HG03460 (cell line): ENCODE measurements around the gene NACC1.
"Not testable (repeated sequence)": the region's sequence is repeated elsewhere in the genome, so short reads cannot be mapped to it uniquely, and the experiment has no call there.

Experiments used
- ATAC-seq: cut with Tn5 transposase; IDR thresholded peaks from one replicate; pipeline ENCODE4 v1.9.1; 2021; ENCODE audit not compliant: unreplicated experiment

Gene NACC1

DNA sequence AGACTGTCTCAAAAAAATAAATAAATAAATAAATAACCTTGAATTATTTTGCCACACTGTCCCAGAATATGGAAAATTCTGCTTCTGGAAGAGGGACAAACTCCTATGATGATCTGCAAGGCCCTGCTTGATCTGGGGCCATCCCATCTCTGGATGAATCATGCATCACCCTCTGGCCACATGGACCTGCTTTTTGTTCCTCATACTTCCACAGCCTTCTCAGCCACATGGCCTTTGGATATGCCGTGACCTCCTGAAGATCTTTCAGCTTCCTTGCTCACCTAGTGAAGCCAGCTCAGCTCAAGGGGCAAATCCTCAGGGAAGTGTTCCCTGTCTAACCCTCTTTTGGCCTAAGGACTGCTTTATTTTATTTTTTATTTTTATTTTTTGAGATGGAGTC is 42.5 kb downstream of the NACC1 start:
- ATAC-seq: no peak

DNA sequence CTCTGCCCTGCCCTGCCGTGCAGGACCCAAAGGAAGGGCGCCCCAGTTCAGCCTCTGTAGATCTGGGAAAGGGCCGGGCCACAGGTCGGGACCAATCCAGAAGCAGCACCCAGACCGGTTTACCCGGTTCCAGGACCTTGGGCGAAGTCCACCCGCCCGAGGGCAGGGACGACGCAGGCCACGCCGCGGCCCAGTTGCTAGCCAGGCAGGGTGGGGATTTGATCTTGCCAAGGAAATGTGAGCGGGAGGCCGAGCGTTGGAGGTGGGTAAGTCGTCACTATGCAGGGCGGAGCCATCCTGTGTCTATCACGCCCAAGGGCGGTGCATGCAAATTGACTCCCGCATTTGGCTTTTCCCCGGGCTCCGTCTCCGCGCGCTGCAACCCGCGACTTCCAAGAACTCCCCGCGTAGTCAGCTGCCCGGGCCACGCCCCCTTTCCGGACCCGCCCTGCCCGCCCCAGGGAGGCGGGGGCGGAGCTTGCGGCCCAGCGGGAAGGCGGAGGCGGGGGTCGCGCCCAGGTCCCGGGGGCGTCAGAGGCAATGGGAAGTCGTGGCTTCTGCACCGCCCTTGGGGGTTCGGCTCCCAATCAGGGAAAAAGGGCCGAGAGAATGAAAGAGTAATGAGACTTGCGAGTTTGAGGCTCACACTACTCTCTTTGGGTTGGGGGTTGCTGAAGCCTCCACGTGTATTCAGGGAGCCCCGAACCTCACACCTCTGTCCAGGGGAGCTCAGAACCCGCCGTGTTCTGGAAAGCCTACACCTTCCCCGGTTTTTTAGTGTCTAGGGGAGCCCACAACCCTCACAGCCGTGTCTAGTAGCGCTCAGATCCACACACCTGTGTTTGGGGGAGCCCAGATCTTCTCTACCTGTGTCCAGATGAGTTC is 44.9 kb downstream of the NACC1 start:
- ATAC-seq: no peak

DNA sequence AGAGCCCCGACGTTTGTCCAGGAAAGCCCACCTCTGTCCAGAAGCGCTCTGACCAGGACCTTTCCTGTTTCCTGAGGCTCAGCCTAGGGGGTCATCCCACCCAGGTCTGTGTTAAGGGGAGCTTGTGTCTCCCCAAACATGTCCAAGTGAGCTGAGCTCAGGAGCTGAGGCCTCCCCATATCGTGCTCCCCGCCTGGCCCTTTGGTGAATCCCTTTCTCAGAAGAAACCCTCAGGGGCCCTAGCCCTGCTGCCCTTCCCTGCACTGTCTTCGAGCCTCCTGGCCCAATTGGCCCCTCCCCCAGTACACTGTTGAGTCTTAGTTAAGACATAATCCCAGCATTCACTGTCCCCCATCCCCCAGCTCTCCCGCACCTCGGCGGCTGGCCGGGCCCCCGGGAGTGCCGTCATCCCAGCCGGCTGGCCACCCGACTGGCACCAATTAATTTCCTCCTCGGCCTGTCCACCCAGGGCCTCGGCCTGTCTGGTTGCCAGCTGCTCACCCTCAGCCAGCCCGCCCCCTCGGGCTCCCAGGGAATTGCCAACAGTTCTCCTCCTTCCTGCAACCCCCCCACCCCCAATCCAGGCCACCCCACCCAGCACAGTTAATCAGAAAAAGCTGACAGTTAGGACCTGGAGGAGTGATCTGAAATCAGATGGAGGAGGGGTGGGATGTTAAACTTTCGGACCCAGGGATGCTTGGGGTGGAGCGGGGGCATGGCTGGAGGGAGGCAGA is 45.7 kb downstream of the NACC1 start:
- ATAC-seq: no peak

DNA sequence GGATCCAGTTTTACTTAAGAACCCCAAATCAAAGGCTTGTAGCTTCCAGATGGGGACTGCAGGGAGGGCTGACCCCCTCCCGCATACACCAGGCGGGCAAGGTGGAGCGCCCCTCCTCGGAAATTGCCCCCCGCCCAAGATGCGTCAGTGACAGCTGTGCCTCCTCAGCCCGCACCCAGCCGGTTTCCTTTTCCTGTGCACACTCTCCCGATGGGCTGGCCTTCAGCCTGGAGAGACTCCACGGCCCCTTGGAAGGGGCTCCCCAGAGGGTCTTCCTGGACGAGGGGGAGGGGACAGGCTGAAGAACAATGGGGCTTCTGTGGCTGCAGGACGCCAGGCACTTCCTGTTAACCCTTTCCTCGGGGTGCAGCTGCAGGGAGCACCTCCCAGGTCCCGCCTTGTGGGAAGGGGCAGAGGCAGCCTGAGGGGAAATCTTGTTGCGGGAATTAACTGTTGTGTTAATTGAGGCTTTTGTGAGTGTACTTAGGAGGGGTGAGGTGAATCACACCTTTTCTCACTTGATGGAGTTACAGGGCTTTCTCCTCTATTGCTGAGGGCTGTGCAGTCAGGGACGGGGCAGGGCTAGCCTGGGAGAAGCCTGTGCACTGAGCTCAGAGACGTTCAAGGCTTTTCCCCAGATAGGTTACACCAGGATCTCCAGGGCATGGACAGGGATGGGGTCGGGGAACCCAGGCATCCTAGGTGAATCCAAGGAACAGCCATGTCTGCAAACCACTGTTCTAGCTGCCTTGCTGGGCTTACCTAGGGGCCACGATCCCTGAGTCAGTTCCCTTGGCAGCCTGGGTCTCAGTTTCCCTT is 46.5 kb downstream of the NACC1 start:
- no peak for ATAC-seq

DNA sequence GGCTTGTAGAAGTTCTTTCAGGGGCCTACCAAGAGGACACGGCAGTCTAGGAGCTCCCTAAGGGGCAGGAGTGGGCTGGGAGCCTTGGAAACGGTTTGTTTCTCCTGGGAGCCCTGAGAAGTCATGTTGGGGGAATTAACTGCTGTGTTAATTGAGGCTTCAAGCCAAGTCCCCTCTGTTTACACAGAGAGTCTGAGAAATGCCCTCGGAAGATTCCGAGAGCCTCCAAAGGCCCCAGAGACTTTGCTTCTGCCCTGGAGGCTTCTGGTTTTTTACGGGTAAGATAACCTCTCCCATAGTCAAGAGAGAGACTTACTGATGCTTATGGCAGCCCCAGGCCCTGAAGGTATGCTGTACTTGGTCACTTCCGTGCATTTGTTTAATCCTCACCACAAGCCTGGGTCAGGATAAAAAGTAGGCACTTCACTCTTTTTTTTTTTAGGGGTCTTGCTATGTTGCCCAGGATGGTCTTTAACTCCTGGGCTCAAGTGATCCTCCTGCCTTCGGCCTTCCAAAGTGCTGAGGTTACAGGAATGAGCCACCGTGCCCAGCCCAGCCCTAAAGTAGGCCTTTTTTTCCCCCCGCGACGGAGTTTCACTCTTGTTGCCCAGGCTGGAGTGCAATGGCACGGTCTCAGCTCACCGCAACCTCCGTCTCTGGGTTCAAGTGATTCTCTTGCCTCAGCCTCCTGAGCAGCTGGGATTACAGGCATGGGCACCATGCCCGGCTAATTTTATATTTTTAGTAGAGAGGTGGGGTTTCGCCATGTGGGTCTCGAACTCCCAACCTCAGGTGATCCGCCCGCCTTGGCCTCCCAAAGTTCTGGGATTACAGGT is 47.3 kb downstream of the NACC1 start:
- no peak for ATAC-seq

DNA sequence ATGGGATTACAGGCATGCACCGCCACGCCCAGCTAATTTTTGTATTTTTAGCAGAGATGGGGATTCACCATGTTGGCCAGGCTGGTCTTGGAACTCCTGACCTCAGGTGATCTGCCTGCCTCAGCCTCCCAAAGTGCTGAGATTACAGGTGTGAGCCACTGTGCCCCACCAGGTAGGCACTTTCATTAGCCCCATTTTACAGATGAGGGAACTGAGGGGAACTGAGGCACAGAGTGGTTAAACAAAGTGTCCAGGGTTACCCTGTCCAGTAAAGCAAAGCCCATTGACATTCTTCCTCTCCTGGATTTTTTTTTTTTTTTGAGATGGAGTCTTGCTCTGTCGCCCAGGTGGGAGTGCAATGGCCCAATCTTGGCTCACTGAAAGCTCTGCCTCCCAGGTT is 48.1 kb downstream of the NACC1 start:
- ATAC-seq: not testable (repeated sequence)

DNA sequence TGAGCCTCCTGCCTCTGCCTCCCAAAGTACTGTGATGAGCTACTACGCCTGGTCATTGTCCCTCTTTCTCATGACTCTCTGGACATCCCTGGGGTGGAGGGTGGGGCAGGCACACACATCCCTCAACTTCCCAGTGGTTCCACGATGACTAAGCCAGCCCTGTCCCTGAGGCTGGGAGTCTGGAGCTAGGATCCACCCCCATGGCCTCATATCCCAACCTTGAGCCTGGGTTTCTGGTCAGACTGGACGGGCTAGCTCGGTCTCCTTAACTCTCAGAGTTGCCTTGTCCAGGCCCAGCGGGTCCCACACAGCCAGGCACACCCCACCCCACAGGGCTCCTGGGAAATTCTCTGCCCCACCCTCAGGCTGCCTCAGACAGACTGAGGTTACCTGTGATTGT is 51.7 kb downstream of the NACC1 start:
- ATAC-seq: no peak

DNA sequence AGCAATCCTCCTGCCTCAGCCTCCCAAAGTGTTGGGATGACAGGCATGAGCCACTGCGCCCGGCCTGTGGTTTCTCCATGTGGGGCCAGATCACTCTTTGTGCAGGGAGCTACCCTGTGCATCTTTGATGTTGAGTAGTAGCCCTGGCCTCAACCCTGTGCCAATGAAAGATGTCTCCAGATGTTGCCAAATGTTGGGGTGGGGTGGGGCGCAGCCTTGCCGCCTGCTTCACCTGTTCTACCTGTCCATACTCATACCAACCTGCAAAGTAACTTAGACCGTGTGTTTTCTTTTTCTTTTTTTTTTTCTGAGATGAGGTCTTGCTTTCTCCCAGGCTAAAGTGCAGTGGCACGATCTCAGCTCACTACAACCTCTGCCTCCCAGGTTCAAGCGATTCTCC is 53.1 kb downstream of the NACC1 start:
- no peak for ATAC-seq

DNA sequence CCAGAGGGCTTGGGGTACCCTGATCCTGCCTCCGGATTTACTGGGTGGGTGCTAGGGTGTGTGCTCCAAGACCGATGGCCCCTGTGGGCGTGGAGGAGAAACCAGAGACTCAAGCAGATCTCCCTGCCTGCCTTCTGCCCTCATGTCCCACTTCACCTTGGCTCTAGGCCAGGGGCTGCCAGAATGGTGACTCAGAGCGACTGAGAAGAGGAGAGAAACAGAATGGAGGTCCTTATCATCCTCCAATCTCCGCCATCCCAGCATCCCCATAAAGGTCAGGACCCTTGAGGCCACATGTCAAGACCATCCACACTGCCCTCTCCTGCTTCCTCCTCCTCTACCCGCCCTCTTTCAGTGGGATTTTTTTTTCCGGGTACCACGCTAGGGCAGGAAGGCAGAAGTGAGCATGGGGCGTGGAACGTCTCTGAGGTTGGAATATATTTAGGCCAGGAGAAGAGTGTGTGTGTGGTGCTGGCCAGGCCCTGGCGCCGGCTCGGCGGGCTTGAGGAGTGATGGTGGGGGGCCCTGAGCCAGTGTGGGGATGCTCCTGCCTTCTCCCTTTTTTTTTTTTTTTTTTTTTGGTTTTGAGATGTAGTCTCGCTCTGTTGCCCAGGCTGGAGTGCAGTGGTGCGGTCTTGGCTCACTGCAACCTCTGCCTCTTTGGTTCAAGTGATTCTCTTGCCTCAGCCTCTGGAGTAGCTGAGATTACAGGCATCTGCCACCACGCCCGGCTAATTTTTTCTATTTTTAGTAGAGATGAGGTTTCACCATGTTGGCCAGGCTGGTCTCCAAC is 54.5 kb downstream of the NACC1 start:
- ATAC-seq: no peak

DNA sequence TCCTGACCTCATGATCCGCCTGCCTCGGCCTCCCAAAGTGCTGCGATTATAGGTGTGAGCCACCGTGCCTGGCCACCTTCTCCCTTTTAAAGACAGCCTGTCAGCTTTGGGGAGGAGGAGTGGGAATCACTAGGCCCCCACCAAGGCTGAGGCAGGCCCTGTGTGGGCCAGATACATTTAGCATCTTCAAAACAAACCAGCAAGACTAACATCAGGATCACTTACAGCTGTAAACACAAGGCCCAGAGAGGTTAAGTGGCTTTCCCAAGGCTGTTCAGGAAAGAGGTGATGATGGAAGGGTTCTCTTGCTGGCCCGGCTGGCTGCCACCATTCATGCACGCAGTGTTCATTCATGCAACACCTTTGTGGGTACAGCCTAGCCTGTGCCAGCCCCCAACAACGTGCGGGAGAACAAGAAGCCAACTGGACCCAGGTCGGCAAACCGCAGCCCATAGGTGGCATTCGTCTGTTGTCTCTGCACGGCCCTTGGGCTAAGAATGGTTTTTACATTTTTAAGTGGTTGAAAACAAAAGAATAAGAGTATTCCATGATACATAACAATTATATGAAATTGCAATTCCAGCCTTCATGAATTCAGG is 55.2 kb downstream of the NACC1 start:
- no peak for ATAC-seq

DNA sequence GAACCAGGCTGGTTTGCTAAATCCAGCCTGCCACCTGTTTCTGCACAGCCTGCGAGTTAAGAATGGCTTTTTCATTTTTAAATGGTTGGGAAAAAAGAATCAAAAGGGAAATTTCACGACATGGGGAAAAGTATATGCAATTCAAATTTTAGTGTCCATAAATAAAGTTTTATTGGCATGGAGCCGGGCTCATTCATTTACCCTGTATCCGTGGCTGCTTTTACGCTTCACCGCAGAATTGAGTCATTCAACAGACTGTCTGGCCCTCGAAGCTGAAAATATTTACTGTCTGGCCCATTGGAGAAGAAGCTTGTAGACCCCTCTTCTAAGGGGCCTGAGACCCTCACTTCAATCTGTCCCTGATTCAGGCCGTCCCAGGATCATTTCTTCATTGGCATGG is 58.3 kb downstream of the NACC1 start:
- no peak for ATAC-seq

DNA sequence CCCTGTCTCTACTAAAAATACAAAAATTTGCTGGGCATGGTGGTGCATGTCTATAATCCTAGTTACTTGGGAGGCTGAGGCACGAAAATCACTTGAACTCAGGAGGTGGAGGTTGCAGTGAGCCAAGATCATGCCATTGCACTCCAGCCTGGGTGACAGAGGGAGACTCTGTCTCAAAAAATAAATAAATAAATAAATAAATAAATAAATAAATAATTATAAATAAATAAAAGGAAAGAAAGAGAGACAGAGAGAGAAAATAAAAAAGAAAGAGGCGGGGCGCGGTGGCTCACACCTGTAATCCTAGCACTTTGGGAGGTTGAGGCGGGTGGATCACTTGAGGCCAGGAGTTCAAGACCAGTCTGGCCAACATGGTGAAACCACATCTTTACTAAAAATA is 59.5 kb downstream of the NACC1 start:
- not testable (repeated sequence) for ATAC-seq

DNA sequence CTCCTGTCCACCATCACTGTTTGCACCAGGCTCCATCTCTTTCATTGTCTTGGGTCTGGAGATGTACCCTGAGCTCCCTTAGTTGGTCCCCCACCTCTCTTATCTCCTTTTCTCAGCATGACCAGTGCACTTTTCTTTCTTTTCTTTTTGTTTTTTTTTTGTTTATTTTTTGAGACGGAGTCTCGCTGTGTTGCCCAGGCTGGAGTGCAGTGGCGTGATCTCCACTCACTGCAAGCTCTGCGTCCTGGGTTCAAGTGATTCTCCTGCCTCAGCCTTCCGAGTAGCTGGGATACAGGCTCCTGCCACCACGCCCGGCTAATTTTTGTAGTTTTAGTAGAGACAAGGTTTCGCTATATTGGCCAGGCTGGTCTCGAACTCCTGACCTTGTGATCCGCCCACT is 60.2 kb downstream of the NACC1 start:
- ATAC-seq: not testable (repeated sequence)

DNA sequence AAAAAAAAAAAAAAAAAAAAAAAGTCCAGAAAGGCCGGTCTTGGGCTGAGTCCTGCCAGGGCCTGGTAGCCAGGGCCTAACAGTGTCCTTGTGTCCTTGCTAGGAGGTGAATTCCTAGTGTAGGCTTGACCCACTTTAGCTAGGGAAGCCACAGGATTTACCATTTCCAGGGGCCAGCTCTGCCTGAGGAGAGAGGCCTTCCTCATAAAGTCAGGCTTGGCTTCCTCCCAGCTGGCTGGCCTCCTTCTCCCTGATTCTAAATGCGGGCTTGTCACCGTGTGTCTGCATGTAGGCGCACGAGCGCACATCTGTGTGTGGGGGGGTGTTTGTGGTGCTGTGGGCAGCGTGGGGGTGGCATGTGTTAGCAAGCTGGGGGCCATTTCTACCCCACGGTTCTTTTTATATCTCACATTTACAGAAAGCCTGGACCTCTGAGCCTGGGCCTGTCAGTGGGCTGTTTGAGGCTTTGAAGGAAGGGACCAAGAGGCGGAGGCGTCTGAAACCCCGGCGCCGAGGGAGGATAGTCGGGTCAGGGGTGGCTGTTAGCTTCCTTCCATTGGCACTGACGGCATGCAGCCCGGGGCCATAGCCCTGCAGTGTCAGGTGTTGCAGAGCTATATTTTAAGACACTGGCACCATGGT is 63.8 kb downstream of the NACC1 start:
- no peak for ATAC-seq

DNA sequence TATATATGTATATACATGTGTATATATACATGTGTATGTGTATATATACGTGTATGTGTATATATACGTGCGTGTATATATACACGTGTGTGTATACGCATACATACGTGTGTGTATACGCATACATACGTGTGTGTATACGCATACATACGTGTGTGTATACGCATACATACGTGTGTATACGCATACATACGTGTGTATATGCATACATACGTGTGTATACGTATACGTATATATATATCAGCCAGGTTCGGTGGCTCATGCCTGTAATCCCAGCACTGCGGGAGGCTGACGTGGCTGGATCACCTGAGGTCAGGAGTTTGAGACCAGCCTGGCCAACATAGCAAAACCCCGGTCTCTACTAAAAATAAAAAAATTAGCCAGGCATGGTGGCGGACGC is 66.9 kb downstream of the NACC1 start:
- ATAC-seq: not testable (repeated sequence)

DNA sequence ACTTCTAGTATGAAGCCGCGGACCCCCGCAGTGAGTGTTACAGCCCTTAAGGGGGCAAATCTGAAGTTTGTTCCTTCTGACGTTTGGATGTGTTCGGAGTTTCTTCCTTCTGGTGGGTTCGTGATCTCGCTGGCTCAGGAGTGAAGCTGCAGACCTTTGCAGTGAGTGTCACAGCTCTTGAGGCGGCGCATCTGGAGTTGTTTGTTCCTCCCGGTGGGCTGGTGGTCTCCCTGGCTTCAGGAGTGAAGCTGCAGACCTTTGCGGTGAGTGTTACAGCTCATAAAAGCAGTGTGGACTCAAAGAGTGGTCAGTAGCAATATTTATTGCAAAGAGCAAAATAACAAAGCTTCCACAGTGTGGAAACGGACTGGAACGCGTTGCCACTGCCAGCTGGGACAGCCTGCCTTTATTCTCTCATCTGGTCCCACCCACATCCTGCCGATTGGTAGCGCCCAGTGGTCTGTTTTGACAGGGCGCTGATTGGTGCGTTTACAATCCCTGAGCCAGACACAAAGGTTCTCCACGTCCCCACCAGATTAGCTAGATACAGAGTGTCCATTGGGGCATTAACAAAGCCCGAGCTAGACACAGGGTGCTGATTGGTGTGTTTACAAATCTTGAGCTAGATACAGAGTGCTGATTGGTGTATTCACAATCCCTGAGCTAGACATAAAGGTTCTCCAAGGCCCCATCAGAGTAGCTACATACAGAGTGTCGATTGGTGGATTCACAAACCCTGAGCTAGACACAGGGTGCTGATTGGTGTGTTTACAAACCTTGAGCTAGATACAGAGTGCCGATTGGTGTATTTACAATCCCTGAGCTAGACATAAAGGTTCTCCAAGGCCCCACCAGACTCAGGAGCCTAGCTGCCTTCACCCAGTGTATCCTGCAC is 67.9 kb downstream of the NACC1 start:
- not testable (repeated sequence) for ATAC-seq

DNA sequence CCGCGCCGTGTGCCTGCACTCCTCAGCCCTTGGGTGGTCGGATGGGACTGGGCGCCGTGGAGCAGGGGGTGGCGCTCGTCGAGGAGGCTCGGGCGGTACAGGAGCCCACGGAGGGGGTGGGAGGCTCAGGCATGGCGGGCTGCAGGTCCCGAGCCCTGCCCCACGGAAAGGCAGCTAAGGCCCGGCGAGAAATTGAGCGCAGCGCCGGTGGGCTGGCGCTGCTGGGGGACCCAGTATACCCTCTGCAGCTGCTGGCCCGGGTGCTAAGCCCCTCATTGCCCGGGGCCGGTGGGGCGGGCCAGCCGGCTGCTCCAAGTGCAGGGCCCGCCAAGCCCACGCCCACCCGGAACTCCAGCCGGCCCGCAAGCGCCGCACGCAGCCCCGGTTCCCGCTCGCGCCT is 68.6 kb downstream of the NACC1 start:
- ATAC-seq: not testable (repeated sequence)

DNA sequence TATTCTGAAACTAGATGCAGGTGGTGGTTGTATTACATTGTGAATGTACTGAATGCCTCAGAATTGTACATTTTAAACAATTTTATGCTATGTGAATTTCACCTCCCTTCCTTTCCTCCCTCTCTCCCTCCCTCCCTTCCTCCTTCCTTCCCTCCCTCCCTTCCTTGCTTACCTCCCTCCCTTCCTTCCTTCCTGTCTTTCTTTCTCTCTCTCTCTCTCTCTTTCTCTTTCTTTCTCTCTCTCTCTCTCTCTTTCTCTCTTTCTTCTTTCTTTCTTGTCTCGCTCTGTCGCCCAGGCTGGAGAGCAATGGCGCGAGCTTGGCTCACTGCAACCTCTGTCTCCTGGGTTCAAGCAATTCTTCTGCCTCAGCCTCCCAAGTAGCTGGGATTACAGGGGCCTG is 69.4 kb downstream of the NACC1 start:
- no peak for ATAC-seq
